Epithelial cell of proximal tubule (primary cell): Measurements from ENCODE around the gene GDF10. TPM values are rescaled to one million over a fixed set of nuclear protein-coding genes. Genes with fewer than 3 reads are reported as not detected.

Experiments used
- DNase-seq: peaks from one replicate; pipeline ENCODE4 v3.0.0-alpha.2; 2011; ENCODE audit warnings: low read depth
- H3K4me3 ChIP-seq: 2 replicates; pipeline ENCODE4 v1.5.1; 2011; ENCODE audit warnings: low read depth, mild to moderate bottlenecking, low read length
- total RNA-seq: library from RNA; depleted of rRNA; stranded (reverse); fragments of >200 nt; gene quantifications from 2 replicates; pipeline ENCODE4 v1.2.3, GENCODE V29; 2015
- TF ChIP-seq, protein P1 (sequence below): conservative IDR thresholded peaks from 2 replicates; pipeline ENCODE4 v1.5.1; 2012; ENCODE audit warnings: low read depth, mild to moderate bottlenecking, low read length

Gene GDF10
- total RNA-seq, 1 donor from 2014 or later = not detected

DNA sequence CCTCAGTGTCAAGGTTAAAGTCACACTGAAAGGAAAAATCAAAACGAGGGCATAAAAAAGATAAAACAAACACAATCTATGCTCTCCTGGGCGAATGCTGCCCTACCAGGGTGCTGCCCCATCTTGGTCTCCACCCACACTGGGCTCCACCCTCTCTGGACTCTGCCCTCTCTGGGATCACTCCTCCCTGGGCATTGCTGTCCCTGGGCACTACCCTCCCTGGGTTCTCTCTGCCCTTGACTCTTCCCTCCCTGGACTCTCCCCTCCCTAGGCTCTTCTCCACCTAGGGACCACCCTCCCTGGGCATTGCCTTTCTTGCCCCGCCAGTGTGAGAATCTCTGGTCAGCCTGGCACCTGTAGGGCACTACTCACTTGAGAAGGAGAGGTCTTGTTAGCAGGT, 30.8 kb downstream of the GDF10 start:
- H3K4me3 ChIP-seq = no peak overlapping the region
- DNase-seq = no peak
- TF ChIP-seq, protein P1, sequence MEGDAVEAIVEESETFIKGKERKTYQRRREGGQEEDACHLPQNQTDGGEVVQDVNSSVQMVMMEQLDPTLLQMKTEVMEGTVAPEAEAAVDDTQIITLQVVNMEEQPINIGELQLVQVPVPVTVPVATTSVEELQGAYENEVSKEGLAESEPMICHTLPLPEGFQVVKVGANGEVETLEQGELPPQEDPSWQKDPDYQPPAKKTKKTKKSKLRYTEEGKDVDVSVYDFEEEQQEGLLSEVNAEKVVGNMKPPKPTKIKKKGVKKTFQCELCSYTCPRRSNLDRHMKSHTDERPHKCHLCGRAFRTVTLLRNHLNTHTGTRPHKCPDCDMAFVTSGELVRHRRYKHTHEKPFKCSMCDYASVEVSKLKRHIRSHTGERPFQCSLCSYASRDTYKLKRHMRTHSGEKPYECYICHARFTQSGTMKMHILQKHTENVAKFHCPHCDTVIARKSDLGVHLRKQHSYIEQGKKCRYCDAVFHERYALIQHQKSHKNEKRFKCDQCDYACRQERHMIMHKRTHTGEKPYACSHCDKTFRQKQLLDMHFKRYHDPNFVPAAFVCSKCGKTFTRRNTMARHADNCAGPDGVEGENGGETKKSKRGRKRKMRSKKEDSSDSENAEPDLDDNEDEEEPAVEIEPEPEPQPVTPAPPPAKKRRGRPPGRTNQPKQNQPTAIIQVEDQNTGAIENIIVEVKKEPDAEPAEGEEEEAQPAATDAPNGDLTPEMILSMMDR = no peak

DNA sequence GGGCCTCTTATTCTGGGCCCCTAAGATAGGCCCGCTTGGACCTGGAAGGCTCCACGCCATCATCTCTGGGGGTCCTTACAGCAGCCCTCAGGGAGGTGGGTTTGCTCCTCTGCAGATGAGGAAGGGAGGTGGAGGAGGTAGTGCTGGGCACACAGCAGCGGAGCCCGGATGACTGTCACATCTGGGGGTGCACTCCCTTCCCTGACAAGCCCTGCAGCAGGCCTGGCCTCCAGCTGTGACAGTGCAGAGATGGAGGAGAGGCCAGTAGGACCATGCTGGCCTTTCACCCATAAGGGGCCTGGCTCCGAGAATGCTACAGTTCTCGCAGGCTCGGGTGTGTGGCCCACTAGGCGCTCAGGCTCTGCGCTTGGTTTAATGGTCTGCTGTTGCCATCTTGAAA, 31.5 kb downstream of the GDF10 start:
- no peak for DNase-seq
- TF ChIP-seq, protein P1 = no peak
- no peak overlapping the region for H3K4me3 ChIP-seq

DNA sequence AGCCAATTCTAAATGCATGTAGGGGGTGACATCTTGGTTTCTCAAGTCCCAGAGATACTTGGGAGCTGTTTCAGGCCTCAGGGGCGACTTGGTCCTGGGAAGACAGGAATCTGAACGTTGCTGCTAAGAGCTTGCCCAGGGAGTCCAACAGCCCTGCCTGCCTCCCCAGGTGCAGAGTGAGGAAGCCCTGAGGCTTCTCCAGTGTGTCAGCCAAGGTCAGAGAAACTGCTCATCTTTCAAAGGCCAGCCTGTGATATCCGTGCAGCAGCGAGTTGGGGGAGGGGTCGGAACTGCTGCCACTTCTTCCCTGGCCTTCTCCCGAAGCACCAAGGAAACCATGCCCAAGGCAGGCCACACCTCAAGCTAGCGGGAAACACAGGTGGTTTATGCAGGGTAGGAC, 32.0 kb downstream of the GDF10 start:
- no peak overlapping the region for H3K4me3 ChIP-seq
- TF ChIP-seq, protein P1 = no peak
- no peak for DNase-seq

DNA sequence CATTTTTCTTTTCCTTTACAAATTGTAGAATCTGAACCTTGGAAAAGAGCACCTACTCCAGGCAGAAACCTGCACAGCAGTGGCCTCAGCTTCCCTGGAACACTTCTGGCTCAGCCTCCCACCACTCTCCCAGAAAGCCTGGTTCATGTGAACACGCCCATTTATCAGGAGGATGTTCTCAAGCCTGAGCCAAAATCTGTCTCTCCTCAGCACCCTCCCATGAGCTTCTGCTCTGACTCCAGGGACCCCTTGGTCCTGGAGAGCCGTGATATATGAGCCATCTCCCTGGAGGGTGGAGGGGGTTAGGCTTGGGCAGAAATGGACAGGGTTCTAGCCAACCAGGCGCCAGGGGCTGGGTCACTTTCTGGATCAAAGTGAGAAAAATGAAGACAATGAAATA, 32.4 kb downstream of the GDF10 start:
- no peak overlapping the region for H3K4me3 ChIP-seq
- no peak for DNase-seq
- TF ChIP-seq, protein P1 = no peak

DNA sequence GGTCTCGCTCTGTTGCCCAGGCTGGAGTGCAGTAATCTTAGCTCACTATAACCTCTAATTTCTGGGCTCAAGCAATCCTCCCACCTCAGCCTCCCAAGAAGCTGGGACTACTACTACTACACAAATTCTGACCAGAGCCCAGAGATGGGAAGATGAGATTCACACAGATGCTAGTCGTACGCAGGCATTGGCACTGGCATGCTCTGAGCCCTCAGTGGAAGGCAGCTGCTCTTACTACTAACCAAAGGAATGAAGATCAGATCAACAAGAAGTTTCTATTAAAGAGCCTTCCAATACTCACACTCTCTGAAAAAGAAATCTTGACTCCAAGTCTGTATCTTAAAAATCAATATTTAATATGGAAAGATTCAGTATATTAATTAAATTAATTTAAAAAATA, 32.9 kb downstream of the GDF10 start:
- no peak for DNase-seq
- no peak overlapping the region for H3K4me3 ChIP-seq
- TF ChIP-seq, protein P1 = no peak

DNA sequence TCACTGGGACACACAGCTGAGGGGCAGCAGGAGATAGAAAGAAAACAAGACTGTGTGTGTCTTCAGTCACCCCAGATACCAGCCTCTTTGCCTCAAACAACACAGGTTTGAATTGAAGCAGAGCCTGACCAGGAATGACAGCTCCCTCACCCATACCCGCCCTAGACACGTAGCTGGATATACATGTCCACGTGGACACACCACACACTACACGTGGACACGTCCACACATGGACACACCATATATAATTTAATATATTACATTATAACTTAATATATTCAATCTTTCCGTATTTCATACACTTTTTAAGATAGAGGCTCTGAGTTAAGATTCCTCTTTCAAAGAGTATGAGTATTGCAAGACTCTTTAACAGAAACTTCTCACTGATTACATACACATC, 33.5 kb downstream of the GDF10 start:
- no peak for DNase-seq
- TF ChIP-seq, protein P1 = no peak
- H3K4me3 ChIP-seq = no peak overlapping the region

DNA sequence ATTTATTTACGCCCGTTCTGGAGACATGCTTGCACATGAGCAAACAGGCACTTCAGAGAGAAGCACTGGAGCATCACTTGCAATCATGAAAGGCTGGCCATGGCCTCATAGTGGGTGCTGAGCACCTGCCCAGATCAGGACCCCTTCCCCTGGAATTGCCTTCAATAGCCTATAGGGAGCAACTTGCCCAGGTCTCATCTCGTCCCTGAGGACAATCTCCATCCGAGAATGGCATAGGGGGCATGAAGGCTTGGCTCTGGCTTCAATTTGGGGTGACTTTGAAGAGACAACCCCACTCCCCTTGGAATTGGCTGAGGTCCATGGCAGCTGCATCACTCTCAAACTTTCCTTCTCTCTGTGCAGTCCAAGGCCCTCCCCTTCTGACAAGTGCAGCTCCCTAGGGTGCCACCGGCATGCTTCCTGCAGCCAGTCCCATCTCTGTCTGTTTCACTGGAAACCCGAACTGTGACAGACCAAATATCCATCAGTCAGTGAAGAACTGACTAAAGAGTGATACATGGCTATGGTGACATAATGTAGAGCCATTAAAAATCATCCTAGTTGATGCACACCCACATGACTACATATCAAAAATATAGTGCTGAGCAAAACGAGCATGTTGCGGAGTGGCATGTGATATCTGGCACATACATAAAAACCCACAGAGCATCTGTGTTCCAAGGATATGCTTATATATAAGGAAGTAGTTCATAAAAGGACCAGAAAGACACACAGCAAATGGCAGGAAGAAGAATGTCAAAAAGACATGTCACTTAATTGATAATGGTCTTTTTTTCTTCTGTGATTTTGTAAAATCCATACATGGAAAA, 34.7 kb downstream of the GDF10 start:
- TF ChIP-seq, protein P1 = no peak
- DNase-seq = no peak
- no peak overlapping the region for H3K4me3 ChIP-seq
